ENCODE measurements around the gene ALKAL2.
A peak's percentile ranks its signal among the peaks of the same experiment; 100 is the strongest.

DNA sequence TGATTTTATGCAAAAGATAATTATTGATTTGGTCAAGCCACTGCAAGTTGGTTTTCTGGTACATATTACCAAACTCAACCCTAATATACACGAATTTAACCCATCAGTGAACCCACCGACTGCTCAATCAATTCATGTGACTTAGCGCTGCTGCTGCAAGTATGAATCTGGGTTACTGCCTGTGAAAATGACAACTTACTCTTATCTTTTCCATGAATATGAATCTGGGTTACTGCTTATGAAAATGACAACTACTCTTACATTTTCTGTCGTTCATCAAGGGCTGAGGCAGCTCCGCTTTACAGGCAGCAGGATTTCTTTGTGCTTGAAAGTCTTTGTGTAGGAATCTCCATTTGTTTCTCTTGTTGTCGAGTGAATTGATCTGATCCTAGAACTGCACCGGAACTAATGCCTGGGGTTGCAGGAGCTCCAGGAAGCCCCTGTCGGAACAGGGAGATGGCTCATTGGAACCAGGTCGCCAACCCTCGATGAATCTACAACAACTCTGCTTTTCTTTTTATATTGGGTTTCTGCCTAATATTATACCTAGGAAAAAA lies 22.1 kb upstream of the ALKAL2 start:
- TF ChIP-seq CTCF (IDR thresholded peaks at IDR 0.05; ENCODE audit: poor library complexity, severe bottlenecking) (no peak), MXI1 (conservative IDR thresholded peaks at IDR 0.05; ENCODE audit: poor library complexity, severe bottlenecking) (no peak), TAF1 (IDR thresholded peaks at IDR 0.05; ENCODE audit: low read depth) (no peak), RAD21 (conservative IDR thresholded peaks at IDR 0.05) (peak; percentile 15), EP300 (conservative IDR thresholded peaks at IDR 0.05; ENCODE audit: poor library complexity, severe bottlenecking) (peak; percentile 66), POLR2AphosphoS5 (IDR thresholded peaks at IDR 0.05) (no peak), SMC3 (conservative IDR thresholded peaks at IDR 0.05; ENCODE audit: poor library complexity) (peak; percentile 24)
- TF ChIP-seq, protein P1, sequence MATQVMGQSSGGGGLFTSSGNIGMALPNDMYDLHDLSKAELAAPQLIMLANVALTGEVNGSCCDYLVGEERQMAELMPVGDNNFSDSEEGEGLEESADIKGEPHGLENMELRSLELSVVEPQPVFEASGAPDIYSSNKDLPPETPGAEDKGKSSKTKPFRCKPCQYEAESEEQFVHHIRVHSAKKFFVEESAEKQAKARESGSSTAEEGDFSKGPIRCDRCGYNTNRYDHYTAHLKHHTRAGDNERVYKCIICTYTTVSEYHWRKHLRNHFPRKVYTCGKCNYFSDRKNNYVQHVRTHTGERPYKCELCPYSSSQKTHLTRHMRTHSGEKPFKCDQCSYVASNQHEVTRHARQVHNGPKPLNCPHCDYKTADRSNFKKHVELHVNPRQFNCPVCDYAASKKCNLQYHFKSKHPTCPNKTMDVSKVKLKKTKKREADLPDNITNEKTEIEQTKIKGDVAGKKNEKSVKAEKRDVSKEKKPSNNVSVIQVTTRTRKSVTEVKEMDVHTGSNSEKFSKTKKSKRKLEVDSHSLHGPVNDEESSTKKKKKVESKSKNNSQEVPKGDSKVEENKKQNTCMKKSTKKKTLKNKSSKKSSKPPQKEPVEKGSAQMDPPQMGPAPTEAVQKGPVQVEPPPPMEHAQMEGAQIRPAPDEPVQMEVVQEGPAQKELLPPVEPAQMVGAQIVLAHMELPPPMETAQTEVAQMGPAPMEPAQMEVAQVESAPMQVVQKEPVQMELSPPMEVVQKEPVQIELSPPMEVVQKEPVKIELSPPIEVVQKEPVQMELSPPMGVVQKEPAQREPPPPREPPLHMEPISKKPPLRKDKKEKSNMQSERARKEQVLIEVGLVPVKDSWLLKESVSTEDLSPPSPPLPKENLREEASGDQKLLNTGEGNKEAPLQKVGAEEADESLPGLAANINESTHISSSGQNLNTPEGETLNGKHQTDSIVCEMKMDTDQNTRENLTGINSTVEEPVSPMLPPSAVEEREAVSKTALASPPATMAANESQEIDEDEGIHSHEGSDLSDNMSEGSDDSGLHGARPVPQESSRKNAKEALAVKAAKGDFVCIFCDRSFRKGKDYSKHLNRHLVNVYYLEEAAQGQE (IDR thresholded peaks at IDR 0.05; ENCODE audit: borderline replicate concordance), result no peak
